Measurements from ENCODE around the gene BBS1.

- no peak for TF ChIP-seq CTCF (IDR thresholded peaks at IDR 0.05)
- no peak for TF ChIP-seq POLR2A (IDR thresholded peaks at IDR 0.05)
Measured at GRCh38 chr11:66462010-66462409, 48.4 kb upstream of the BBS1 start.

Data from breast epithelium (tissue), 3 donors.